Epithelial cell of prostate (primary cell): Measurements from ENCODE around the gene PDZRN3.
A peak's percentile ranks its signal among the peaks of the same experiment; 100 is the strongest.

ENCODE experiments used
- DNase-seq: peaks from one replicate; pipeline ENCODE4 v3.0.0-alpha.2; 2011; ENCODE audit warnings: low read depth, low spot score
- H3K27ac ChIP-seq: fragments of 450-650 bp; 2 replicates; pipeline ENCODE4 v1.5.1; 2017; ENCODE audit warnings: mild to moderate bottlenecking

Gene PDZRN3

GRCh38 chr3:73563896-73564582, 60.7 kb downstream of the PDZRN3 start:
- DNase-seq: no peak
- H3K27ac ChIP-seq: no peak overlapping the region

GRCh38 chr3:73561494-73561893, 63.2 kb downstream of the PDZRN3 start:
- no peak overlapping the region for H3K27ac ChIP-seq
- DNase-seq: no peak

DNA sequence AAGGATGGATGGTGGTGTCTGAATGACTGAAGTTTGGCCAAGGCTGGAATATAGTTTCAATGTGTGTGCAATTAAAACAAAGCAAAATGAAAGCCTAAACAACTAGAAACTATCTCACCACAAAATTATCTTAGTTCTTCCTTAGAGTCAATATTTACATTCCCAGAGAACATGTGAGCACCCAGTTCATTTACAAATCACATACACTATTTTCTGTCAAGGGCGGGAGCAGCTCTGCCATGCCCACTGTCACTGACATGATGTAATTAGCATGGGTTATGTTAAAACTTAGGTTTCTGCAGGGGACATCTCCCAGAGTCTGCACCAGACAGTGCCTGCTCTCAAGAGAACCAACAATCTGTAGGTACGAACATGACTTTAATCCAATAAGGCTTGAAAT, 65.0 kb downstream of the PDZRN3 start:
- DNase-seq: no peak
- H3K27ac ChIP-seq: no peak overlapping the region

DNA sequence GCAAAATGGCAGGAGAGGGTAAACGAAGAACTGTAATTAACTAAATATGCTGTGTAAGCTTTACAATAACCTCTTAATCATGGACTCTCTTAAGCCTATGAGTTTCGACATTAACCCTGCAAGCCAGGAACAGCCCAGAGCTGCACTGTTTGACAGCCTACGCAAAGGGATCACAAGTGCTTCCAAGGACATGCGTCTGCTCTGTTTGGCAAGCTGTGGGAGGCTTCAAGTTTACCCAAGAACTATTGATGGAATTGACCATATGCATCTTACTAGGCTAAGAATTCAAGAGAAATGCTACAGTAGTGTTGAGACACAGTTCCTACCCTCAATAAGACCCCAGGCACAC, 66.0 kb downstream of the PDZRN3 start:
- H3K27ac ChIP-seq: no peak overlapping the region
- no peak for DNase-seq

GRCh38 chr3:73557986-73558726, 66.6 kb downstream of the PDZRN3 start:
- no peak for DNase-seq

GRCh38 chr3:73556520-73557372, 68.0 kb downstream of the PDZRN3 start:
- H3K27ac ChIP-seq: no peak overlapping the region
- no peak for DNase-seq

More at GRCh38 chr3:73557986-73558726, 66.6 kb downstream of the PDZRN3 start:
- H3K27ac ChIP-seq: no peak overlapping the region

DNA sequence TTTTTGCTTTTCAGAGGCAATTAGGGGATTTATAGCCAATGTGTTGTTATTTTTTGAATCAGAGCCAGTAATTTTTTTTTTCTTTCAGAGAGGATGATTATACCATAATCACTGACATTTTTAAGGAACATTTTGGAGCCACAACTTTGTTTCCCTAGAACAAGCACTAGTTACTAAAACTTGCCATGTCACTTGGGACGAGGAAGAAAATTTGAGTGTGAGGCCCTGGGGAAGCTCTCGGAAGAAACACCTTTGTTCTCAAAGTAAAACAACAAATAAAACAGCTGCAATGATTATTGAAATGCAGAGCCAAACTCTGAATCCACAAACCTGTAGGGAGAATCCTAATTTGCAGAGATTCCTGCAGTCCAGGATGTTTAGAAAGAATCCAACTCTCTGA, 69.7 kb downstream of the PDZRN3 start:
- DNase-seq: no peak
- no peak overlapping the region for H3K27ac ChIP-seq

DNA sequence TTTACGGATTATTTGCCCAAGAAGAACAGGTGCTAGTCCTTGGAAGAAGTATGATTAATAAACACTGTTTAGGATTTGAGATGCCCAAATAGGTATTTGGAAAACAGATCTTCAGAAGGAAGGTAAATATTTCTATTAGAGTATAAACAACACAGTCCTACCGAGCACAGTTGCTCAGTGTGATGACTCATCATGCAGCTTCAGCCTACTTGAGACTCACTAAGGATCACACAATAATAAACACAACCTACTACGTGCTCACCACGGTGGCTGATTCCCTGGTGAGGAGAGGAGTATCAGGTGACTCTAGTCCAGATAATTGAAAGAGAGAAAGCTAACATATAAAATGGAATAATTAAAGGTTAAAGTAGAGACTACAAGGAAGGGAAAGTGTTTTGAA, 72.0 kb downstream of the PDZRN3 start:
- DNase-seq: no peak
- H3K27ac ChIP-seq: no peak overlapping the region

DNA sequence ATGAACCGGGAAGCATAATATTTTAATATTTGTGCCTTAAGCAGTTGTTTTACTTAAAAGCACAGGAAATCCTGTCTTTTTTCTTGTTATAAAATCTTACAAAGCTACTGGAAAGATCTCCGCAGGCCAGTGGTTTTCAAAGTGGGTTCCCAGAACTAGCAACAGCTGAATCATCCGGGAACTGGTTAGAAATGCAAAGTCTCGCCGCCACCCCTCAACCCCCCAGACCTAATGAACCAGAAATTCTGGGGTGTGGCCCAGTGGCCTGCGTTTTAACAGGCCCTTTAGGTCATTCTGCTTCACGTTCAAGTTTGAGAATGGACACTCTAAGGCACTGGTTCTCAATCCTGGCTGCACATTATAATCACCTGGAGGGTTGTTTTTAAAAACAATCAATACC, 74.7 kb downstream of the PDZRN3 start:
- DNase-seq: no peak
- no peak overlapping the region for H3K27ac ChIP-seq

DNA sequence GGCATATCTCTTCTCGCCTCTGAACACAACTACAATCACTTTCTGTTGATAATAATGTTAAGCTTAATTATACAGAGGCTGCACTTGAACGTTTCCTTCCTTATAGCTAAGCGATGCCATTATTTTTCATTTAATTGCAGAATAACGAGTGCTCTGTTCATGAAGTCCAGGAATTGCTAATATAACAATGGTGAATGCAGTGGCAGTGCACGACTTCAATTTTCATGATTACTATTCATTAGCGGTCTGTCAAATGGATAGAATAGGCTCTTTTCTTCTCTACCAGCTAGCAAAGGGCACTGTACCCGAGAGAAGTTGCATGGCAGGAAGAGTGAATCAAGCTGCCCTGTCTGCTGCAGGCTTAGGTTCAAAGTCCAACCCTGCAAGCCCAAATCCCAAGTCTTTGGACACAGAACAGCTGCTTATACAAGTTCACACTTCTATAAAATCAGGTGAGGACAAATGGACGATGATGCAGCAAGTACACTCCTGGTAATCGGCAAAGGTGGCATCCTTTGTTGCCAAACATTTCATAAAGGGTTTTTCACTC, 75.6 kb downstream of the PDZRN3 start:
- DNase-seq: no peak
- no peak overlapping the region for H3K27ac ChIP-seq

GRCh38 chr3:73548436-73548835, 76.3 kb downstream of the PDZRN3 start:
- no peak for DNase-seq
- no peak overlapping the region for H3K27ac ChIP-seq

DNA sequence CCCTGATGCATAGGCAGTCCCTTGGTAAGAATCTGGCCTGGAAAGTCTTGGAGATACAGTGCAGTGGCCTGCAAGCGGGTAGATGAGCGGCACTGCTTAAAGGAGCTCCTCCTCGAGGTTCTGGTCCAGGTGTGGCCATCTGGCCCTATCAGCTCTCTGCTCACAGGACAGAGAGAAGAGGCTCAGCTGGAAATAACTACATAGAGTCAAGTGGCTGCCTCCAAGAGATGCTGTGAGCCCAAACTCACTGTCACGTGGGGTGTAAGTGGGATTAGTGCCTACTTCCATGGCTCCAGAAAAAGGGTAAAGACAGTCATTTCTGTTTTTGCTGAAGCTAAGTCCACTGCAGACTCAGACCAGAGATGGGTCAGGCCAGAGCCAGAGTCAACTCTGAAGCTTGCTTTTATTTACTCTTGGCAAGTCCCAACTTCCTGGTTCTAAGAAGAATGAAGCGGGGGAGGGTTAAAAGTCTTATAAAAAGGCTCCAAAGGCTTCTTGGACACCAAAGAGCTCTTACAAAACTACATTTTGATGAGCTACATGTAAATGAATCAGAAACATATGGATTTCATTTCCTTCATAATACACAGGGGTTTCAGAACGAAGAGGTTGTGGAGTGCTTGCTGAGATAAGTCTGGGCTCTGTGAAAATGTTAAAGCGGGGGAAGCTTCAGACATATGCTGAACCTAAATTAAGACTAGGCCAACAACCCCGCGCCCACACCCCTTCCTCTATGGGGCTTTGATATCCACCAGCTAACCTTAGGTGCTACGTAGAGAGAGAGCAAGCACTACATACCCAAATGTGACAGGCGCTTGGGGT, 77.1 kb downstream of the PDZRN3 start:
- H3K27ac ChIP-seq: peak overlapping the region; percentile 72

GRCh38 chr3:73546961-73547360, 77.8 kb downstream of the PDZRN3 start:
- H3K27ac ChIP-seq: peak overlapping the region; percentile 72
- peak; percentile 61 for DNase-seq

More for the DNA sequence above, 77.1 kb downstream of the PDZRN3 start:
- no peak for DNase-seq

- no peak for DNase-seq
- no peak overlapping the region for H3K27ac ChIP-seq
These were observed 81.3 kb downstream of the PDZRN3 start for GRCh38 chr3:73543412-73543811.

GRCh38 chr3:73542136-73542535, 82.6 kb downstream of the PDZRN3 start:
- H3K27ac ChIP-seq: no peak overlapping the region
- no peak for DNase-seq

GRCh38 chr3:73540969-73541740, 83.6 kb downstream of the PDZRN3 start:
- H3K27ac ChIP-seq: peak overlapping the region; percentile 40
- DNase-seq: no peak

- DNase-seq: no peak
- no peak overlapping the region for H3K27ac ChIP-seq
These were observed 86.3 kb downstream of the PDZRN3 start for GRCh38 chr3:73538486-73538885.

- no peak for DNase-seq
- no peak overlapping the region for H3K27ac ChIP-seq
These were observed 87.8 kb downstream of the PDZRN3 start for GRCh38 chr3:73536952-73537351.

- H3K27ac ChIP-seq: no peak overlapping the region
- DNase-seq: no peak
These were observed 88.3 kb downstream of the PDZRN3 start for GRCh38 chr3:73536336-73536895.
